GM20000 (cell line): ENCODE measurements around the gene GABRG3.

Source experiments
- DNase-seq: peaks from one replicate; pipeline ENCODE4 v3.0.0; 2012; ENCODE audit warnings: low spot score
- CTCF ChIP-seq: IDR thresholded peaks from 2 replicates; pipeline ENCODE4 v1.5.1; 2012; ENCODE audit warnings: mild to moderate bottlenecking, control low read depth; ENCODE audit errors: extremely low read depth, missing control alignments

GABRG3 gene

GRCh38 chr15:26970712-26971210 lies at the start of gene GABRG3:
TSS of gene GABRG3 (plus strand) at chr15:26971181.
- TF ChIP-seq CTCF, result no peak
- no peak for DNase-seq

GRCh38 chr15:26921433-26921832 lies 49.5 kb upstream of the GABRG3 start:
- TF ChIP-seq CTCF, result no peak
- DNase-seq, result no peak

GRCh38 chr15:26926081-26926480 lies 44.9 kb upstream of the GABRG3 start:
- no peak for DNase-seq
- no peak for TF ChIP-seq CTCF

- DNase-seq, result no peak
- no peak for TF ChIP-seq CTCF
Measured at GRCh38 chr15:26928051-26928450, 42.9 kb upstream of the GABRG3 start.

GRCh38 chr15:26929588-26929987 lies 41.4 kb upstream of the GABRG3 start:
- no peak for TF ChIP-seq CTCF
- no peak for DNase-seq

GRCh38 chr15:26934848-26935247 lies 36.1 kb upstream of the GABRG3 start:
- TF ChIP-seq CTCF, result no peak
- DNase-seq, result no peak

- DNase-seq, result no peak
- no peak for TF ChIP-seq CTCF
Measured at GRCh38 chr15:26935322-26935721, 35.7 kb upstream of the GABRG3 start.

- TF ChIP-seq CTCF, result no peak
- no peak for DNase-seq
Measured at GRCh38 chr15:26936502-26936901, 34.5 kb upstream of the GABRG3 start.
